Measurements from ENCODE around the gene PPM1M.

PPM1M gene

DNA sequence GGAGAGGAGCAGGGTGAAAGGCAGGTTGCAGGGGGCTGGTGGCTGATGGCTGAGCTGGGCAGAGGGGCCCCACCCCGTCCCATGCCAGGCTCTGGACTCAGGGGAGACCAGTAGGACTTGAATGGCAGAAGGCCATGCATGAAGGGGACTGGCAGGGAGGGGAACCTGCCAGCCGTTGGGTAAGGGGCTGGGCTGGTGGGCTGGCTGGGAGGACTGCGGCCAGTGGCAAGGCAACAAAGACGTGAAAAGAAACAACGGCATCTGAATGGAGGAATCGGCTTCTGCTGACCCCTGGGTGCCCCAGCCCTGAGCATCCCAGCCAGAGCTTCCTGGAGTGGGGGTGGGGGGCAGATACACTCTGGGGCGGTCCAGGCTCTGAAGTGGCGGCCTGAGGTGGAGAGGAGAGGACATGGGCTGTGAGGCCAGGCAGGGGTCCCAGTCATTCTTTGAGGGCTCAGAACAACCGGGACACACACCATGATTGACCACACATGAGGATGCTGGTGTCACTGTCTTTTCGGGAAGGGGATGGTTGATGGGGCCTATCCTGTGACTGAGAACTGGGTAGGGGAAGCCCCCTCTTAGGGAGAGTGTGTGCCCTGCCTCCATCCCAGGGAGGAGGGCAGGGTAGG, 53.8 kb downstream of the PPM1M start:
- no peak for DNase-seq

Data from activated gamma-delta T cell (primary cell).